Measurements from ENCODE around the gene RNF11.

RNF11 gene

GRCh38 chr1:51263147-51263877 is 27.2 kb downstream of the RNF11 start:
- no peak for DNase-seq (ENCODE audit: low read depth in 2 of 2)

GRCh38 chr1:51264451-51264850 is 28.4 kb downstream of the RNF11 start:
- DNase-seq (ENCODE audit: low read depth in 2 of 2): no peak

GRCh38 chr1:51265618-51266017 is 29.5 kb downstream of the RNF11 start:
- DNase-seq (ENCODE audit: low read depth in 2 of 2): no peak

- no peak for DNase-seq (ENCODE audit: low read depth in 2 of 2)
Observed at GRCh38 chr1:51266181-51266580, 30.1 kb downstream of the RNF11 start.

- no peak for DNase-seq (ENCODE audit: low read depth in 2 of 2)
Observed at GRCh38 chr1:51266791-51267190, 30.7 kb downstream of the RNF11 start.

- DNase-seq (ENCODE audit: low read depth in 2 of 2): no peak
Observed at GRCh38 chr1:51268634-51269033, 32.6 kb downstream of the RNF11 start.

GRCh38 chr1:51270751-51271150 is 34.7 kb downstream of the RNF11 start:
- no peak for DNase-seq (ENCODE audit: low read depth in 2 of 2)

GRCh38 chr1:51272916-51273315 is 36.8 kb downstream of the RNF11 start:
- no peak for DNase-seq (ENCODE audit: low read depth in 2 of 2)

GRCh38 chr1:51274676-51275075 is 38.6 kb downstream of the RNF11 start:
- no peak for DNase-seq (ENCODE audit: low read depth in 2 of 2)

- no peak for DNase-seq (ENCODE audit: low read depth in 2 of 2)
Observed at GRCh38 chr1:51276286-51276685, 40.2 kb downstream of the RNF11 start.

- DNase-seq (ENCODE audit: low read depth in 2 of 2): no peak
Observed at GRCh38 chr1:51280321-51280978, 44.4 kb downstream of the RNF11 start.

GRCh38 chr1:51281807-51282206 is 45.7 kb downstream of the RNF11 start:
- no peak for DNase-seq (ENCODE audit: low read depth in 2 of 2)

GRCh38 chr1:51282605-51283004 is 46.5 kb downstream of the RNF11 start:
- DNase-seq (ENCODE audit: low read depth in 2 of 2): no peak

- DNase-seq (ENCODE audit: low read depth in 2 of 2): no peak
Observed at GRCh38 chr1:51283979-51284378, 47.9 kb downstream of the RNF11 start.

GRCh38 chr1:51284487-51284954 is 48.4 kb downstream of the RNF11 start:
- no peak for DNase-seq (ENCODE audit: low read depth in 2 of 2)

- no peak for DNase-seq (ENCODE audit: low read depth in 2 of 2)
Observed at GRCh38 chr1:51285055-51285454, 49.0 kb downstream of the RNF11 start.

GRCh38 chr1:51287966-51288365 is 51.9 kb downstream of the RNF11 start:
- no peak for DNase-seq (ENCODE audit: low read depth in 2 of 2)

- DNase-seq (ENCODE audit: low read depth in 2 of 2): no peak
Observed at GRCh38 chr1:51288578-51288977, 52.5 kb downstream of the RNF11 start.

- no peak for DNase-seq (ENCODE audit: low read depth in 2 of 2)
Observed at GRCh38 chr1:51289676-51290488, 53.8 kb downstream of the RNF11 start.

- no peak for DNase-seq (ENCODE audit: low read depth in 2 of 2)
Observed at GRCh38 chr1:51290489-51290847, 54.4 kb downstream of the RNF11 start.

GRCh38 chr1:51293898-51294515 is 57.9 kb downstream of the RNF11 start:
- DNase-seq (ENCODE audit: low read depth in 2 of 2): no peak

GRCh38 chr1:51294566-51295184 is 58.6 kb downstream of the RNF11 start:
- no peak for DNase-seq (ENCODE audit: low read depth in 2 of 2)
